Measurements from ENCODE around the gene CWF19L1. TPM values are rescaled to one million over a fixed set of nuclear protein-coding genes. Genes with fewer than 3 reads are reported as not detected.

The CWF19L1 gene
- total and polyA plus RNA-seq, 2 donors (not counting 3 experiments of a cell fraction or from before 2014, with no cell fraction given), result 11.5 to 29.9 TPM

DNA sequence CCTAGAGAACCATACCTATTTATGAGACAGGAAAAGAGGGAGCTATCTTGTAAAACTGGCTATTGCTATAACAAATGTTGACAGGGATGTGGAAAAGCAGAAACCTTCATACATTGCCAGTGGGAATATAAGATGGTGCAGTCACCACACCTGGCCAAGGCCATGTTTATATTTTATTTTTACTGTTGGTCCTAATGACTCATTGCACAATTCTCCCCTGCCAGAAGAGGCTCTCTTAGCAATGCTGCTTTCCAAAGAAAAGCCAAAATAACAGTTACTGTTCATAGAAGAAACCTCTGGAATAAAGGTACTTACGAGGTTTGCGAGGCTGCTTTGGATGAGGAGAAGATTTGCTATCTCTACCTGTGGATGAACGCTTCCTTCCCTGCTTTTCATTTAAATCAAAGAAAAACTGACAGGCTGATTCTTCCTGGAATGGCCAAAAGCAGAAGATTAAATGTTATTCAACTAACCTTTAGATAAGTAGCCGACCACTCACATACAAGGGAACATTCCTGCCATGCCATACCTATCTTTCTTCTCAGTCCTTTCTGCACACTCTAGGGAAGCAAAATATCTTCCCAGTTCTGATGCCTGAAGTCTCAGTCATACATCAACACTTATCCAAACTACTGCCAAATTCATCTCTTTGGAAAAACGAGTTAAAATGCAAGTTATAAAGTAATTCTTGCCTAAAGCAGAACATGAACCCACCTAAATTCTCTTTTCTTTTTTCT lies 21.8 kb downstream of the CWF19L1 start:
- POLR2A ChIA-PET, result interaction anchor here (0.6 kb wide), 1 partner anchor 63 kb away, joined by 3 read pairs; no protein-coding TSS in a partner anchor
- intact Hi-C loops (cut with micrococcal nuclease) (no loop called here), dilution Hi-C loops (cut with MboI; ENCODE audit: extremely low pct_ligation_motif_present, low sequenced_read_pairs) (no loop called here)
- H3K4me3 ChIP-seq (replicated peaks in 1 of 3; ENCODE audit: insufficient read depth in 1 of 3, low read depth in 1 of 3, low read length in 3 of 3), result no peak overlapping the region
- FAIRE-seq (no peak), DNase-seq (ENCODE audit: low read depth, low spot score) (no peak)
- no TSS peak for BruUV-seq (replicated peaks)
- no peaks in the 10 kb centered on the region for H3K79me2 ChIP-seq (ENCODE audit: control insufficient read depth, insufficient read depth, low read length)
- peaks cover 14 to 18% of the 10 kb centered on the region in 2 experiments for H3K36me3 ChIP-seq (ENCODE audit: control insufficient read depth in 2 of 2, extremely low read depth in 1 of 2, insufficient read depth in 2 of 2, low read length in 2 of 2)
- no peak overlapping the region for H3K27ac ChIP-seq (ENCODE audit: insufficient read depth, low read depth, low read length)
- no peaks in the 10 kb centered on the region for H3K9me3 ChIP-seq (replicated peaks; ENCODE audit: control insufficient read depth, insufficient read depth, low read length)
- no peak for TF ChIP-seq MYC (IDR thresholded peaks at IDR 0.05; ENCODE audit: low read depth, low read length)
- no peak for TF ChIP-seq GATA2 (IDR thresholded peaks at IDR 0.05; ENCODE audit: insufficient read depth, insufficient read length, low read depth, low read length)
- no peak for TF ChIP-seq POLR2AphosphoS5 (IDR thresholded peaks at IDR 0.05; ENCODE audit: insufficient read depth, low read depth, low read length)
- TF ChIP-seq JUN (IDR thresholded peaks at IDR 0.05; ENCODE audit: borderline replicate concordance, insufficient read depth, insufficient read length, low read depth), result no peak
- TF ChIP-seq, protein P1, sequence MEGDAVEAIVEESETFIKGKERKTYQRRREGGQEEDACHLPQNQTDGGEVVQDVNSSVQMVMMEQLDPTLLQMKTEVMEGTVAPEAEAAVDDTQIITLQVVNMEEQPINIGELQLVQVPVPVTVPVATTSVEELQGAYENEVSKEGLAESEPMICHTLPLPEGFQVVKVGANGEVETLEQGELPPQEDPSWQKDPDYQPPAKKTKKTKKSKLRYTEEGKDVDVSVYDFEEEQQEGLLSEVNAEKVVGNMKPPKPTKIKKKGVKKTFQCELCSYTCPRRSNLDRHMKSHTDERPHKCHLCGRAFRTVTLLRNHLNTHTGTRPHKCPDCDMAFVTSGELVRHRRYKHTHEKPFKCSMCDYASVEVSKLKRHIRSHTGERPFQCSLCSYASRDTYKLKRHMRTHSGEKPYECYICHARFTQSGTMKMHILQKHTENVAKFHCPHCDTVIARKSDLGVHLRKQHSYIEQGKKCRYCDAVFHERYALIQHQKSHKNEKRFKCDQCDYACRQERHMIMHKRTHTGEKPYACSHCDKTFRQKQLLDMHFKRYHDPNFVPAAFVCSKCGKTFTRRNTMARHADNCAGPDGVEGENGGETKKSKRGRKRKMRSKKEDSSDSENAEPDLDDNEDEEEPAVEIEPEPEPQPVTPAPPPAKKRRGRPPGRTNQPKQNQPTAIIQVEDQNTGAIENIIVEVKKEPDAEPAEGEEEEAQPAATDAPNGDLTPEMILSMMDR (IDR thresholded peaks at IDR 0.05; ENCODE audit: extremely low read depth in 1 of 2, insufficient read depth in 1 of 2, low read depth in 1 of 2, low read length in 2 of 2), result no peak
- TF ChIP-seq EZH2 (IDR thresholded peaks at IDR 0.05; ENCODE audit: borderline replicate concordance, low read depth, low read length, severe bottlenecking), result no peak
- no peak for TF ChIP-seq FOS (IDR thresholded peaks at IDR 0.05; ENCODE audit: borderline replicate concordance, insufficient read depth, low read length)
- TF ChIP-seq, protein P2, sequence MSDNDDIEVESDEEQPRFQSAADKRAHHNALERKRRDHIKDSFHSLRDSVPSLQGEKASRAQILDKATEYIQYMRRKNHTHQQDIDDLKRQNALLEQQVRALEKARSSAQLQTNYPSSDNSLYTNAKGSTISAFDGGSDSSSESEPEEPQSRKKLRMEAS (IDR thresholded peaks at IDR 0.05; ENCODE audit: insufficient read depth, insufficient read length), result no peak
- no peak for TF ChIP-seq POLR2A (IDR thresholded peaks at IDR 0.05; ENCODE audit: low read depth, low read length)
- no peak overlapping the region for H3K4me2 ChIP-seq (ENCODE audit: insufficient read depth, low read length)
- H3K27me3 ChIP-seq (ENCODE audit: control insufficient read depth in 2 of 2, insufficient read depth in 2 of 2, low read length in 2 of 2), result no peaks in the 10 kb centered on the region
- H2AFZ ChIP-seq (ENCODE audit: low read depth, low read length), result no peak overlapping the region
- no peaks in the 10 kb centered on the region for H4K20me1 ChIP-seq (replicated peaks; ENCODE audit: control insufficient read depth, extremely low read depth, insufficient read depth, low read length)
- CTCF ChIA-PET, result no interaction called here
- H3K4me1 ChIP-seq (ENCODE audit: control insufficient read depth, extremely low read depth, insufficient read depth, low read length), result no peaks in the 10 kb centered on the region
- H3K9me1 ChIP-seq (replicated peaks; ENCODE audit: control insufficient read depth, extremely low read depth, insufficient read depth, low read length), result no peaks in the 10 kb centered on the region
- no peak overlapping the region for H3K9ac ChIP-seq (replicated peaks; ENCODE audit: extremely low read depth, insufficient read depth, low read length)

Measured in endothelial cell of umbilical vein (primary cell).